ENCODE data around the gene TYRO3.

GRCh38 chr15:41511331-41511898 is 47.6 kb upstream of the TYRO3 start:
- TF ChIP-seq, protein P1, sequence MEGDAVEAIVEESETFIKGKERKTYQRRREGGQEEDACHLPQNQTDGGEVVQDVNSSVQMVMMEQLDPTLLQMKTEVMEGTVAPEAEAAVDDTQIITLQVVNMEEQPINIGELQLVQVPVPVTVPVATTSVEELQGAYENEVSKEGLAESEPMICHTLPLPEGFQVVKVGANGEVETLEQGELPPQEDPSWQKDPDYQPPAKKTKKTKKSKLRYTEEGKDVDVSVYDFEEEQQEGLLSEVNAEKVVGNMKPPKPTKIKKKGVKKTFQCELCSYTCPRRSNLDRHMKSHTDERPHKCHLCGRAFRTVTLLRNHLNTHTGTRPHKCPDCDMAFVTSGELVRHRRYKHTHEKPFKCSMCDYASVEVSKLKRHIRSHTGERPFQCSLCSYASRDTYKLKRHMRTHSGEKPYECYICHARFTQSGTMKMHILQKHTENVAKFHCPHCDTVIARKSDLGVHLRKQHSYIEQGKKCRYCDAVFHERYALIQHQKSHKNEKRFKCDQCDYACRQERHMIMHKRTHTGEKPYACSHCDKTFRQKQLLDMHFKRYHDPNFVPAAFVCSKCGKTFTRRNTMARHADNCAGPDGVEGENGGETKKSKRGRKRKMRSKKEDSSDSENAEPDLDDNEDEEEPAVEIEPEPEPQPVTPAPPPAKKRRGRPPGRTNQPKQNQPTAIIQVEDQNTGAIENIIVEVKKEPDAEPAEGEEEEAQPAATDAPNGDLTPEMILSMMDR (IDR thresholded peaks at IDR 0.05) = no peak
- TF ChIP-seq POLR2A (IDR thresholded peaks at IDR 0.05) = no peak

Measured in heart left ventricle (tissue), 13 donors.